Stimulated activated CD8-positive, alpha-beta memory T cell treated with anti-CD3 and anti-CD28 coated beads, Interleukin-12 subunit alpha, Interleukin-12 subunit beta, amount 100 ng/mL, for 4 hours (primary cell): ENCODE data around the gene PRC1.

Source experiments
- DNase-seq: peaks from one replicate; pipeline ENCODE4 v3.0.0-alpha.2; 2020; ENCODE audit warnings: low read depth

Gene PRC1

GRCh38 chr15:90955624-90956273 lies 38.6 kb downstream of the PRC1 start:
- DNase-seq, result no peak

- DNase-seq, result peak; percentile 77
Observed at GRCh38 chr15:90954712-90955623, 39.4 kb downstream of the PRC1 start, which contains the start of gene RCCD1. RCCD1 (plus strand) TSS chr15:90954884; CDS start chr15:90956735, 1,851 bp downstream.

GRCh38 chr15:90953947-90954711 lies 40.2 kb downstream of the PRC1 start:
- DNase-seq, result no peak

- DNase-seq, result no peak
Observed at GRCh38 chr15:90952901-90953677, 41.2 kb downstream of the PRC1 start.

- no peak for DNase-seq
Observed at GRCh38 chr15:90950676-90951075, 43.7 kb downstream of the PRC1 start.

- no peak for DNase-seq
Observed at GRCh38 chr15:90949979-90950675, 44.2 kb downstream of the PRC1 start.

- no peak for DNase-seq
Observed at GRCh38 chr15:90948506-90948905, 45.8 kb downstream of the PRC1 start.

- DNase-seq, result no peak
Observed at GRCh38 chr15:90947577-90948357, 46.6 kb downstream of the PRC1 start.

- no peak for DNase-seq
Observed at GRCh38 chr15:90946941-90947576, 47.3 kb downstream of the PRC1 start.

- DNase-seq, result no peak
Observed at GRCh38 chr15:90946538-90946937, 47.8 kb downstream of the PRC1 start.

GRCh38 chr15:90945091-90945490 lies 49.2 kb downstream of the PRC1 start:
- no peak for DNase-seq

GRCh38 chr15:90942354-90943120 lies 51.8 kb downstream of the PRC1 start:
- DNase-seq, result no peak

GRCh38 chr15:90941038-90941437 lies 53.3 kb downstream of the PRC1 start:
- no peak for DNase-seq

- DNase-seq, result no peak
Observed at GRCh38 chr15:90939756-90940155, 54.6 kb downstream of the PRC1 start.

- DNase-seq, result no peak
Observed at GRCh38 chr15:90938261-90938660, 56.1 kb downstream of the PRC1 start.

GRCh38 chr15:90936823-90937222 lies 57.5 kb downstream of the PRC1 start:
- DNase-seq, result no peak

GRCh38 chr15:90934949-90935751 lies 59.2 kb downstream of the PRC1 start, which contains the start of gene UNC45A:
UNC45A (plus strand) TSS chr15:90935285; CDS start chr15:90935325, 40 bp downstream.
- peak; percentile 94 for DNase-seq
